Activated T-cell treated with anti-CD3 and anti-CD28 coated beads for 1 hour (primary cell): ENCODE results near the gene LDHAL6B.
A peak's percentile ranks its signal among the peaks of the same experiment; 100 is the strongest.
"Not testable (repeated sequence)": the region's sequence is repeated elsewhere in the genome, so short reads cannot be mapped to it uniquely, and the experiment has no call there.

Source experiments
- DNase-seq: peaks from one replicate; pipeline ENCODE4 v3.0.0-alpha.2; 2020; ENCODE audit warnings: low read depth

LDHAL6B gene

GRCh38 chr15:59206623-59207183 lies at the start of gene LDHAL6B:
LDHAL6B (plus strand) TSS chr15:59206843; CDS start chr15:59206941, 98 bp downstream.
- no peak for DNase-seq

GRCh38 chr15:59157396-59157795 lies 49.2 kb upstream of the LDHAL6B start:
- DNase-seq, result no peak

- DNase-seq, result no peak
Observed at GRCh38 chr15:59157840-59158700, 48.6 kb upstream of the LDHAL6B start.

- no peak for DNase-seq
Observed at GRCh38 chr15:59158701-59159034, 48.0 kb upstream of the LDHAL6B start.

- no peak for DNase-seq
Observed at GRCh38 chr15:59159210-59159609, 47.4 kb upstream of the LDHAL6B start.

GRCh38 chr15:59160880-59161593 lies 45.6 kb upstream of the LDHAL6B start:
- no peak for DNase-seq

- DNase-seq, result not testable (repeated sequence)
Observed at GRCh38 chr15:59162080-59162479, 44.6 kb upstream of the LDHAL6B start.

- DNase-seq, result no peak
Observed at GRCh38 chr15:59165726-59166125, 40.9 kb upstream of the LDHAL6B start.

GRCh38 chr15:59166166-59166565 lies 40.5 kb upstream of the LDHAL6B start:
- DNase-seq, result no peak

- DNase-seq, result no peak
Observed at GRCh38 chr15:59166601-59167265, 39.9 kb upstream of the LDHAL6B start.

- DNase-seq, result no peak
Observed at GRCh38 chr15:59168536-59168935, 38.1 kb upstream of the LDHAL6B start.

GRCh38 chr15:59169251-59169708 lies 37.4 kb upstream of the LDHAL6B start:
- no peak for DNase-seq

- no peak for DNase-seq
Observed at GRCh38 chr15:59170295-59171066, 36.2 kb upstream of the LDHAL6B start.

GRCh38 chr15:59171067-59171397 lies 35.6 kb upstream of the LDHAL6B start:
- no peak for DNase-seq

GRCh38 chr15:59172289-59172901 lies 34.2 kb upstream of the LDHAL6B start:
- DNase-seq, result no peak

- DNase-seq, result no peak
Observed at GRCh38 chr15:59173194-59173593, 33.4 kb upstream of the LDHAL6B start.

GRCh38 chr15:59174151-59174834 lies 32.4 kb upstream of the LDHAL6B start:
- no peak for DNase-seq

- peak; percentile 6 for DNase-seq
Observed at GRCh38 chr15:59174835-59175831, 31.5 kb upstream of the LDHAL6B start.

- DNase-seq, result no peak
Observed at GRCh38 chr15:59176653-59177316, 29.9 kb upstream of the LDHAL6B start.
